Central memory CD8-positive, alpha-beta T cell (primary cell): ENCODE data around the gene NHLRC1.
A peak's percentile ranks its signal among the peaks of the same experiment; 100 is the strongest.

ENCODE experiments used
- ATAC-seq: fragments of 150-1000 bp; cut with Tn5 transposase; replicated peaks from 2 replicates; pipeline ENCODE4 v1.10.0; 2022; ENCODE audit warnings: mild to moderate bottlenecking, moderate FRiP score, moderate number of reproducible peaks; ENCODE audit not compliant: poor library complexity, severe bottlenecking; ENCODE audit errors: extremely low read depth
- DNase-seq, 2 donors: peaks; one replicate each; pipeline ENCODE4 v3.0.0; 2021; ENCODE audit warnings: low spot score in 2 of 2
- H3K27ac Mint-ChIP-seq: one replicate; pipeline ENCODE4 v1.8.0; 2022; ENCODE audit warnings: low read depth, mild to moderate bottlenecking, moderate library complexity, mixed read lengths
- H3K27me3 Mint-ChIP-seq: one replicate; pipeline ENCODE4 v1.8.0; 2022; ENCODE audit warnings: mixed read lengths
- H3K36me3 Mint-ChIP-seq: one replicate; pipeline ENCODE4 v1.8.0; 2022; ENCODE audit warnings: mild to moderate bottlenecking, moderate library complexity, mixed read lengths; ENCODE audit not compliant: insufficient read depth
- H3K4me1 Mint-ChIP-seq: one replicate; pipeline ENCODE4 v1.8.0; 2022; ENCODE audit warnings: mixed read lengths
- H3K4me3 Mint-ChIP-seq: one replicate; pipeline ENCODE4 v1.8.0; 2022; ENCODE audit warnings: mild to moderate bottlenecking, moderate library complexity, mixed read lengths
- H3K9me3 Mint-ChIP-seq: one replicate; pipeline ENCODE4 v1.8.0; 2022; ENCODE audit warnings: mixed read lengths

Gene NHLRC1

GRCh38 chr6:18126121-18126520, 3.6 kb upstream of the NHLRC1 start:
- Mint-ChIP-seq H3K27ac (no peak overlapping the region), H3K4me3 (no peak overlapping the region), H3K36me3 (peaks cover 2% of the 10 kb centered on the region), H3K9me3 (no peaks in the 10 kb centered on the region), H3K27me3 (no peaks in the 10 kb centered on the region), H3K4me1 (peaks cover 9% of the 10 kb centered on the region)
- no peak for ATAC-seq
- DNase-seq, result no peak

- Mint-ChIP-seq H3K36me3 (no peaks in the 10 kb centered on the region), H3K4me1 (peaks cover 9% of the 10 kb centered on the region), H3K4me3 (peak overlapping the region; percentile 47), H3K27ac (no peak overlapping the region), H3K27me3 (peaks cover 21% of the 10 kb centered on the region), H3K9me3 (no peaks in the 10 kb centered on the region)
- no peak for DNase-seq
- ATAC-seq, result no peak
These were observed 823 bp downstream of the NHLRC1 start for GRCh38 chr6:18121580-18122127.

GRCh38 chr6:18119236-18119635, 3.2 kb downstream of the NHLRC1 start:
- no peaks in the 10 kb centered on the region for H3K9me3 Mint-ChIP-seq
- H3K27ac Mint-ChIP-seq, result no peak overlapping the region
- H3K4me1 Mint-ChIP-seq, result peaks cover 19% of the 10 kb centered on the region
- peaks cover 38% of the 10 kb centered on the region for H3K27me3 Mint-ChIP-seq
- H3K36me3 Mint-ChIP-seq, result no peaks in the 10 kb centered on the region
- ATAC-seq, result no peak
- no peak for DNase-seq
- no peak overlapping the region for H3K4me3 Mint-ChIP-seq

- no peak overlapping the region for H3K4me3 Mint-ChIP-seq
- H3K27ac Mint-ChIP-seq, result no peak overlapping the region
- H3K36me3 Mint-ChIP-seq, result no peaks in the 10 kb centered on the region
- peaks cover 19% of the 10 kb centered on the region for H3K4me1 Mint-ChIP-seq
- H3K27me3 Mint-ChIP-seq, result peaks cover 47% of the 10 kb centered on the region
- no peaks in the 10 kb centered on the region for H3K9me3 Mint-ChIP-seq
- DNase-seq, result no peak
- ATAC-seq, result no peak
These were observed 4.1 kb downstream of the NHLRC1 start for GRCh38 chr6:18118330-18118729.

- H3K36me3 Mint-ChIP-seq, result no peaks in the 10 kb centered on the region
- no peak for DNase-seq
- no peaks in the 10 kb centered on the region for H3K9me3 Mint-ChIP-seq
- H3K4me3 Mint-ChIP-seq, result no peak overlapping the region
- no peak overlapping the region for H3K27ac Mint-ChIP-seq
- peaks cover 52% of the 10 kb centered on the region for H3K27me3 Mint-ChIP-seq
- no peak for ATAC-seq
- H3K4me1 Mint-ChIP-seq, result peaks cover 10% of the 10 kb centered on the region
These were observed 5.3 kb downstream of the NHLRC1 start for GRCh38 chr6:18117136-18117535.

GRCh38 chr6:18115356-18115755, 7.1 kb downstream of the NHLRC1 start:
- Mint-ChIP-seq H3K9me3 (no peaks in the 10 kb centered on the region), H3K4me3 (no peak overlapping the region), H3K36me3 (no peaks in the 10 kb centered on the region), H3K27ac (no peak overlapping the region), H3K27me3 (peaks cover 52% of the 10 kb centered on the region), H3K4me1 (peaks cover 10% of the 10 kb centered on the region)
- ATAC-seq (no peak), DNase-seq (no peak)

- Mint-ChIP-seq H3K9me3 (peaks cover 15% of the 10 kb centered on the region), H3K27me3 (peaks cover 56% of the 10 kb centered on the region), H3K4me3 (no peak overlapping the region), H3K36me3 (no peaks in the 10 kb centered on the region), H3K27ac (no peak overlapping the region), H3K4me1 (peaks cover 1% of the 10 kb centered on the region)
- DNase-seq (no peak), ATAC-seq (no peak)
These were observed 12.3 kb downstream of the NHLRC1 start for GRCh38 chr6:18110162-18110561.

- Mint-ChIP-seq H3K36me3 (no peaks in the 10 kb centered on the region), H3K4me3 (no peak overlapping the region), H3K27ac (no peak overlapping the region), H3K9me3 (peaks cover 15% of the 10 kb centered on the region), H3K4me1 (no peaks in the 10 kb centered on the region), H3K27me3 (peaks cover 55% of the 10 kb centered on the region)
- DNase-seq, result no peak
- ATAC-seq, result no peak
These were observed 15.4 kb downstream of the NHLRC1 start for GRCh38 chr6:18107061-18107460.

- Mint-ChIP-seq H3K27me3 (peaks cover 65% of the 10 kb centered on the region), H3K9me3 (peaks cover 15% of the 10 kb centered on the region), H3K4me3 (no peak overlapping the region), H3K36me3 (no peaks in the 10 kb centered on the region), H3K27ac (no peak overlapping the region), H3K4me1 (no peaks in the 10 kb centered on the region)
- ATAC-seq, result no peak
- DNase-seq, result no peak
These were observed 19.5 kb downstream of the NHLRC1 start for GRCh38 chr6:18102783-18103509.

GRCh38 chr6:18101873-18102272, 20.6 kb downstream of the NHLRC1 start:
- Mint-ChIP-seq H3K9me3 (peaks cover 9% of the 10 kb centered on the region), H3K27ac (no peak overlapping the region), H3K4me3 (no peak overlapping the region), H3K36me3 (no peaks in the 10 kb centered on the region), H3K27me3 (peaks cover 68% of the 10 kb centered on the region), H3K4me1 (no peaks in the 10 kb centered on the region)
- DNase-seq (no peak), ATAC-seq (no peak)

GRCh38 chr6:18101271-18101670, 21.2 kb downstream of the NHLRC1 start:
- no peak for ATAC-seq

GRCh38 chr6:18100296-18100695, 22.2 kb downstream of the NHLRC1 start:
- Mint-ChIP-seq H3K4me1 (no peaks in the 10 kb centered on the region), H3K36me3 (peaks cover 2% of the 10 kb centered on the region), H3K27me3 (peaks cover 54% of the 10 kb centered on the region), H3K27ac (no peak overlapping the region), H3K9me3 (no peaks in the 10 kb centered on the region), H3K4me3 (no peak overlapping the region)
- ATAC-seq, result no peak
- no peak for DNase-seq

More at GRCh38 chr6:18101271-18101670, 21.2 kb downstream of the NHLRC1 start:
- Mint-ChIP-seq H3K9me3 (peaks cover 7% of the 10 kb centered on the region), H3K27ac (no peak overlapping the region), H3K4me3 (no peak overlapping the region), H3K27me3 (peaks cover 63% of the 10 kb centered on the region), H3K36me3 (peaks cover under 1% of the 10 kb centered on the region), H3K4me1 (no peaks in the 10 kb centered on the region)
- no peak for DNase-seq

- Mint-ChIP-seq H3K4me3 (no peak overlapping the region), H3K4me1 (no peaks in the 10 kb centered on the region), H3K36me3 (peaks cover 2% of the 10 kb centered on the region), H3K9me3 (no peaks in the 10 kb centered on the region), H3K27me3 (peaks cover 47% of the 10 kb centered on the region), H3K27ac (no peak overlapping the region)
- no peak for DNase-seq
- ATAC-seq, result no peak
These were observed 23.0 kb downstream of the NHLRC1 start for GRCh38 chr6:18099511-18099910.
